Progenitor cell of endocrine pancreas (in vitro differentiated cells): ENCODE results near the gene SIRT7. TPM values are rescaled to one million over a fixed set of nuclear protein-coding genes. Genes with fewer than 3 reads are reported as not detected.

Source experiments
- DNase-seq: peaks from one replicate; pipeline ENCODE4 v3.0.0; 2021; ENCODE audit warnings: low spot score; ENCODE audit not compliant: unreplicated experiment
- H3K27ac Mint-ChIP-seq: 2 replicates; pipeline ENCODE4 v1.8.0; 2021; ENCODE audit warnings: mild to moderate bottlenecking, moderate library complexity, mixed read lengths
- H3K27me3 Mint-ChIP-seq: 2 replicates; pipeline ENCODE4 v1.8.0; 2021; ENCODE audit warnings: mixed read lengths
- H3K36me3 Mint-ChIP-seq: 2 replicates; pipeline ENCODE4 v1.8.0; 2022; ENCODE audit warnings: mixed read lengths; ENCODE audit not compliant: insufficient read depth
- H3K4me1 Mint-ChIP-seq: 2 replicates; pipeline ENCODE4 v1.8.0; 2021; ENCODE audit warnings: low read depth, mixed read lengths
- H3K4me3 Mint-ChIP-seq: 2 replicates; pipeline ENCODE4 v1.8.0; 2021; ENCODE audit warnings: low read depth, mild to moderate bottlenecking, moderate library complexity, mixed read lengths
- H3K9me3 Mint-ChIP-seq: 2 replicates; pipeline ENCODE4 v1.8.0; 2021; ENCODE audit warnings: low read depth, mixed read lengths
- total RNA-seq: library from RNA; stranded (reverse); gene quantifications from 2 replicates; pipeline ENCODE4 v1.2.1, GENCODE V29; 2021
- TF ChIP-seq, protein P1 (sequence below): fragments of 200-600 bp; sonication (generic); IDR thresholded peaks from one replicate; pipeline ENCODE4 v1.5.0; 2021; ENCODE audit warnings: antibody characterized with exemption, mild to moderate bottlenecking; ENCODE audit not compliant: unreplicated experiment

SIRT7 gene
- total RNA-seq, 1 donor from 2014 or later, result 34.0 TPM

GRCh38 chr17:81925860-81926450 lies 8.0 kb upstream of the SIRT7 start:
- Mint-ChIP-seq H3K27ac (peak overlapping the region; percentile 99), H3K4me3 (peak overlapping the region; percentile 86), H3K9me3 (no peaks in the 10 kb centered on the region), H3K36me3 (peaks cover 3% of the 10 kb centered on the region), H3K27me3 (peaks cover under 1% of the 10 kb centered on the region), H3K4me1 (peaks cover 27% of the 10 kb centered on the region)
- no peak for DNase-seq
- TF ChIP-seq, protein P1, sequence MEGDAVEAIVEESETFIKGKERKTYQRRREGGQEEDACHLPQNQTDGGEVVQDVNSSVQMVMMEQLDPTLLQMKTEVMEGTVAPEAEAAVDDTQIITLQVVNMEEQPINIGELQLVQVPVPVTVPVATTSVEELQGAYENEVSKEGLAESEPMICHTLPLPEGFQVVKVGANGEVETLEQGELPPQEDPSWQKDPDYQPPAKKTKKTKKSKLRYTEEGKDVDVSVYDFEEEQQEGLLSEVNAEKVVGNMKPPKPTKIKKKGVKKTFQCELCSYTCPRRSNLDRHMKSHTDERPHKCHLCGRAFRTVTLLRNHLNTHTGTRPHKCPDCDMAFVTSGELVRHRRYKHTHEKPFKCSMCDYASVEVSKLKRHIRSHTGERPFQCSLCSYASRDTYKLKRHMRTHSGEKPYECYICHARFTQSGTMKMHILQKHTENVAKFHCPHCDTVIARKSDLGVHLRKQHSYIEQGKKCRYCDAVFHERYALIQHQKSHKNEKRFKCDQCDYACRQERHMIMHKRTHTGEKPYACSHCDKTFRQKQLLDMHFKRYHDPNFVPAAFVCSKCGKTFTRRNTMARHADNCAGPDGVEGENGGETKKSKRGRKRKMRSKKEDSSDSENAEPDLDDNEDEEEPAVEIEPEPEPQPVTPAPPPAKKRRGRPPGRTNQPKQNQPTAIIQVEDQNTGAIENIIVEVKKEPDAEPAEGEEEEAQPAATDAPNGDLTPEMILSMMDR, result no peak

- peak overlapping the region; percentile 99 for H3K27ac Mint-ChIP-seq
- peaks cover 27% of the 10 kb centered on the region for H3K4me1 Mint-ChIP-seq
- H3K9me3 Mint-ChIP-seq, result no peaks in the 10 kb centered on the region
- TF ChIP-seq, protein P1, result no peak
- DNase-seq, result no peak
- peak overlapping the region; percentile 86 for H3K4me3 Mint-ChIP-seq
- H3K36me3 Mint-ChIP-seq, result peaks cover 4% of the 10 kb centered on the region
- H3K27me3 Mint-ChIP-seq, result no peaks in the 10 kb centered on the region
Measured at GRCh38 chr17:81924557-81925532, 6.9 kb upstream of the SIRT7 start.

GRCh38 chr17:81923302-81924260 lies 5.6 kb upstream of the SIRT7 start:
- Mint-ChIP-seq H3K27ac (peak overlapping the region; percentile 96), H3K4me3 (peak overlapping the region; percentile 67), H3K9me3 (no peaks in the 10 kb centered on the region), H3K4me1 (peaks cover 26% of the 10 kb centered on the region), H3K27me3 (no peaks in the 10 kb centered on the region), H3K36me3 (peaks cover 7% of the 10 kb centered on the region)
- DNase-seq, result peak; percentile 52
- TF ChIP-seq, protein P1, result no peak

DNA sequence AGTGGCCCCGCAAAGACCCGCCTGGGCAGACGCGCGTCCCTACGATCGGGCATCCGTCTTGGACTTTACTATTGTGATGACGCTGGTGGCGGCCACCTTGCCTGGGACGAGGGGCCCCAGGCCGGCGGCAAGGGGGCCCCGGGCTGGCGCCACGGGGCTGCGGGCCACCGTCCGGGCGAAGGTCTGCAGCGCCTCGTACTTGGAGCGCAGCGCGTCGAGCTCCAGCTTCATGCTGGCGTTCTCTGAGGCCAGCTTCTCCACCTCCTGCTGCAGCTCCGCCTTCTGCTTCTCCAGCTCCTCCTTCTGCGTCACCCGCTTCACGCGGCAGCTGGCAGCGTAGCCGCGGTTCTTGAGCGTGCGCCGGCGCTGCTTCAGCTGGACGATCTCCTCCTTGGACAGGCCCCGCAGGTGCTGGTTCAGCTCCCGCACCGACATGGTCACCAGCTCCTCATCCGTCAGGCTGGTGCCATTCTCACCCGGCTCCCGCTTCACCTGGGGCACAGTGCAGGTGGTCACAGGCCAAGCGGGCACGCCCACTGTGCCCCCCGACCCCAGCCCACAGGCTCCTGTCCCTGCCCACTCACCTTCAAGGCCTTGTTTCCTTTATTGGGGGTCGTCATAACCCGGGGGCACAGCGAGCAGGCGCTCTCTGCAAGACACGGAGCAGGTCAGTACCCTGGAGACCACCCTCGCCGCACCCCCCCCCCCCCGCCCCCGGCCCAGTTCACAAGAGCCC lies 4.8 kb upstream of the SIRT7 start:
- H3K9me3 Mint-ChIP-seq, result no peaks in the 10 kb centered on the region
- peak overlapping the region; percentile 67 for H3K4me3 Mint-ChIP-seq
- peak overlapping the region; percentile 85 for H3K27ac Mint-ChIP-seq
- no peaks in the 10 kb centered on the region for H3K27me3 Mint-ChIP-seq
- TF ChIP-seq, protein P1, result no peak
- no peak for DNase-seq
- peaks cover 7% of the 10 kb centered on the region for H3K36me3 Mint-ChIP-seq
- H3K4me1 Mint-ChIP-seq, result peaks cover 29% of the 10 kb centered on the region
